Activated CD4-positive, CD25-positive, alpha-beta regulatory T cell treated with anti-CD3 and anti-CD28 coated beads, Interleukin-2, amount 50 U/mL, for 72 hours (primary cell): ENCODE data around the gene RD3L.

Source experiments
- DNase-seq: peaks from one replicate; pipeline ENCODE4 v3.0.0; 2021

The RD3L gene

GRCh38 chr14:103892247-103892646 lies 50.1 kb downstream of the RD3L start:
- DNase-seq: no peak

GRCh38 chr14:103891667-103892215 lies 50.6 kb downstream of the RD3L start:
- no peak for DNase-seq

- no peak for DNase-seq
Measured at GRCh38 chr14:103890821-103891666, 51.3 kb downstream of the RD3L start.
